Gastroesophageal sphincter (tissue), 4 donors: ENCODE data around the gene SNRNP40. TPM values are rescaled to one million over a fixed set of nuclear protein-coding genes. Genes with fewer than 3 reads are reported as not detected.

ENCODE experiments used
- ATAC-seq: fragments of 150-250 bp; one replicate; pipeline ENCODE4 v1.9.1; 2016; ENCODE audit warnings: mild to moderate bottlenecking, moderate library complexity
- H3K27ac ChIP-seq, 4 donors: fragments of 200-600 bp; sonication (generic) in 3 of 4; 1 replicate in 3 of 4; 2 replicates in 1 of 4; pipeline ENCODE4 v1.5.1; 2016 to 2019
- H3K27me3 ChIP-seq: fragments of 200-600 bp; sonication (generic); one replicate; pipeline ENCODE4 v1.5.1; 2019
- H3K36me3 ChIP-seq, 2 donors: fragments of 200-600 bp; sonication (generic); one replicate each; pipeline ENCODE4 v1.5.1; 2019; ENCODE audit warnings: control low read depth in 1 of 2
- H3K4me1 ChIP-seq, 3 donors: fragments of 200-600 bp; sonication (generic); 1 replicate in 2 of 3; 2 replicates in 1 of 3; pipeline ENCODE4 v1.5.1; 2016 to 2019; ENCODE audit warnings: control low read depth in 2 of 3
- H3K4me3 ChIP-seq, 2 donors: fragments of 200-600 bp; sonication (generic); one replicate each; pipeline ENCODE4 v1.5.1; 2019; ENCODE audit warnings: mild to moderate bottlenecking in 1 of 2, moderate library complexity in 1 of 2
- H3K9me3 ChIP-seq, 3 donors: fragments of 200-600 bp; sonication (generic); one replicate each; pipeline ENCODE4 v1.5.1; 2017 to 2019; ENCODE audit warnings: control low read depth in 2 of 3
- CTCF ChIP-seq, 4 experiments: fragments of 200-600 bp in 2 of 4; fragments of 450-650 bp in 2 of 4; sonication (generic) in 1 of 4; IDR thresholded peaks; one replicate each; pipeline ENCODE4 v1.5.1; 2017 to 2019; ENCODE audit warnings: antibody characterized with exemption in 4 of 4, mild to moderate bottlenecking in 2 of 4, moderate library complexity in 2 of 4
- EP300 ChIP-seq: sonication (generic); formaldehyde crosslinking; IDR thresholded peaks from one replicate; pipeline ENCODE4 v1.6.1; 2017; ENCODE audit warnings: antibody characterized with exemption, mild to moderate bottlenecking
- POLR2A ChIP-seq, 2 donors: fragments of 450-650 bp; IDR thresholded peaks; one replicate each; pipeline ENCODE4 v1.6.1; 2017; ENCODE audit warnings: antibody characterized with exemption in 2 of 2, mild to moderate bottlenecking in 2 of 2, moderate library complexity in 1 of 2
- POLR2AphosphoS5 ChIP-seq: sonication (generic); formaldehyde crosslinking; IDR thresholded peaks from one replicate; pipeline ENCODE4 v1.6.1; 2017; ENCODE audit warnings: antibody characterized with exemption
- WGBS, 2 donors: methylation state at CpG; one replicate each; pipeline ENCODE4 v1.1.5; 2018; ENCODE audit warnings: low coverage in 1 of 2; 5-methylcytosine and 5-hydroxymethylcytosine counted together
- total RNA-seq, 4 donors: library from RNA; depleted of rRNA; stranded (reverse); fragments of >200 nt; gene quantifications; one replicate each; pipeline ENCODE4 v1.1.0, GENCODE V29; 2016

The SNRNP40 gene
- total RNA-seq, 4 donors from 2014 or later: 32.5 to 47.5 (median 39.9) TPM

GRCh38 chr1:31231802-31232201, 64.8 kb downstream of the SNRNP40 start:
- 89 to 100% methylated on average over 1 to 2 of the region's 5 CpGs for WGBS, 2 donors
- TF ChIP-seq EP300: no peak
- no peak for TF ChIP-seq CTCF (IDR thresholded peaks at IDR 0.05)
- TF ChIP-seq POLR2AphosphoS5: no peak
- no peak for TF ChIP-seq POLR2A (IDR thresholded peaks at IDR 0.05)
- H3K4me3 ChIP-seq: no peak overlapping the region
- H3K27ac ChIP-seq: no peak overlapping the region
- ATAC-seq: no peak
- H3K36me3 ChIP-seq: no peaks in the 10 kb centered on the region
- no peaks in the 10 kb centered on the region for H3K9me3 ChIP-seq
- no peaks in the 10 kb centered on the region for H3K4me1 ChIP-seq
- H3K27me3 ChIP-seq: peaks cover 33% of the 10 kb centered on the region

GRCh38 chr1:31230378-31230777, 66.2 kb downstream of the SNRNP40 start:
- H3K27me3 ChIP-seq: peaks cover 22% of the 10 kb centered on the region
- H3K4me1 ChIP-seq: no peaks in the 10 kb centered on the region
- no peaks in the 10 kb centered on the region for H3K36me3 ChIP-seq
- no peak overlapping the region for H3K4me3 ChIP-seq
- TF ChIP-seq POLR2A (IDR thresholded peaks at IDR 0.05) (no peak), EP300 (no peak), CTCF (IDR thresholded peaks at IDR 0.05) (no peak), POLR2AphosphoS5 (no peak)
- H3K9me3 ChIP-seq: no peaks in the 10 kb centered on the region
- WGBS, 2 donors: 20 to 40% methylated on average over 1 of the region's 3 CpGs
- ATAC-seq: no peak
- H3K27ac ChIP-seq: no peak overlapping the region

DNA sequence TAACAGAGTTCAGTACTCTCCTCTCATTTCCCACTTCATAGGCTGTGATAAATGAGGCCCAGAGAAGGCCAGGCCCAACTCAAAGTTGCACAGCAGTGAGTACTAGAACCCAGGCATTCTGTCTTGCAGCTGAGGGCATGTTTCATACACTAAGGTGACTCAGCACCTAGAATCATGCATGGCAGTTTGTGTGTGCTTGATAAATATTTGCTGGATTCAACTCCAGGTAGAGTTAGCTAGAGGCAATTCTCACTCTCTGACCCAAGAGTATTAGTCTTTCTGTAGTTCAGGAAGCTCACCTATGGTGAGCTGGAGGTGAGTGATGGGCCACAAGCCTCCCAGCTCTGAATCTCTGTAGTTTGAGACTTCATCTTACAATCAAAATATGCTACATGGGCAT, 67.6 kb downstream of the SNRNP40 start:
- Histone ChIP-seq H3K4me1 (no peaks in the 10 kb centered on the region), H3K36me3 (no peaks in the 10 kb centered on the region), H3K27ac (no peak overlapping the region), H3K9me3 (no peaks in the 10 kb centered on the region), H3K27me3 (peaks cover 20% of the 10 kb centered on the region), H3K4me3 (no peak overlapping the region)
- no peak for TF ChIP-seq CTCF (IDR thresholded peaks at IDR 0.05)
- no peak for TF ChIP-seq EP300
- TF ChIP-seq POLR2A (IDR thresholded peaks at IDR 0.05): no peak
- no peak for TF ChIP-seq POLR2AphosphoS5
- no peak for ATAC-seq

GRCh38 chr1:31227891-31228568, 68.6 kb downstream of the SNRNP40 start:
- H3K27ac ChIP-seq: no peak overlapping the region
- H3K4me3 ChIP-seq: no peak overlapping the region
- H3K4me1 ChIP-seq: no peaks in the 10 kb centered on the region
- ATAC-seq: no peak
- H3K9me3 ChIP-seq: no peaks in the 10 kb centered on the region
- H3K27me3 ChIP-seq: peaks cover 20% of the 10 kb centered on the region
- no peak for TF ChIP-seq EP300
- no peak for TF ChIP-seq CTCF (IDR thresholded peaks at IDR 0.05)
- TF ChIP-seq POLR2A (IDR thresholded peaks at IDR 0.05): no peak
- no peak for TF ChIP-seq POLR2AphosphoS5
- H3K36me3 ChIP-seq: no peaks in the 10 kb centered on the region
- WGBS, 2 donors: 40% methylated on average over 1 of the region's 5 CpGs; no CpG with 5 or more reads in 1 of the 2 donors

- WGBS, 2 donors: 44 to 58% methylated on average over 4 to 8 of the region's 9 CpGs
- TF ChIP-seq POLR2A (IDR thresholded peaks at IDR 0.05) (no peak), POLR2AphosphoS5 (no peak), CTCF (IDR thresholded peaks at IDR 0.05) (no peak), EP300 (no peak)
- no peak overlapping the region for H3K4me3 ChIP-seq
- peaks cover 20% of the 10 kb centered on the region for H3K27me3 ChIP-seq
- H3K9me3 ChIP-seq: no peaks in the 10 kb centered on the region
- H3K27ac ChIP-seq: no peak overlapping the region
- no peaks in the 10 kb centered on the region for H3K4me1 ChIP-seq
- no peaks in the 10 kb centered on the region for H3K36me3 ChIP-seq
- no peak for ATAC-seq
Observed at GRCh38 chr1:31224068-31224467, 72.5 kb downstream of the SNRNP40 start.
